MCF 10A (cell line): Measurements from ENCODE around the gene UBE2Z. TPM values are rescaled to one million over a fixed set of nuclear protein-coding genes. Genes with fewer than 3 reads are reported as not detected.

Experiments used
- BruUV-seq: library from RNA; stranded (reverse); fragments of 400-500 nt; replicated peaks from 2 replicates; lab custom pipeline; 2021; lab: Mats Ljungman, UMichigan
- CTCF ChIA-PET: fragments of 300-600 bp; sonication (Branson Sonifier 250); formaldehyde crosslinking; extraction: SDS; loops from one replicate; lab custom pipeline; 2021; ENCODE audit warnings: antibody characterized with exemption, inconsistent platforms; lab: Yijun Ruan, JAX
- POLR2A ChIA-PET: fragments of 300-600, 350-650 bp; sonication (Branson Sonifier 250); formaldehyde crosslinking; extraction: SDS; loops from one replicate; lab custom pipeline; 2020; ENCODE audit warnings: antibody characterized with exemption, inconsistent platforms; lab: Yijun Ruan, JAX
- DNase-seq: peaks from one replicate; pipeline ENCODE4 v3.0.0-alpha.2; 2018; ENCODE audit not compliant: unreplicated experiment
- H3K27ac Mint-ChIP-seq: one replicate; pipeline ENCODE4 v1.8.0; 2022; ENCODE audit warnings: mild to moderate bottlenecking, low read depth, mixed read lengths; ENCODE audit not compliant: unreplicated experiment
- H3K27me3 Mint-ChIP-seq: one replicate; pipeline ENCODE4 v1.8.0; 2022; ENCODE audit warnings: mixed read lengths; ENCODE audit not compliant: insufficient read depth, unreplicated experiment
- H3K36me3 Mint-ChIP-seq: one replicate; pipeline ENCODE4 v1.8.0; 2022; ENCODE audit warnings: mild to moderate bottlenecking, moderate library complexity, mixed read lengths; ENCODE audit not compliant: insufficient read depth, unreplicated experiment
- H3K4me1 Mint-ChIP-seq: one replicate; pipeline ENCODE4 v1.8.0; 2022; ENCODE audit warnings: mixed read lengths; ENCODE audit not compliant: insufficient read depth, unreplicated experiment
- H3K4me3 Mint-ChIP-seq: one replicate; pipeline ENCODE4 v1.8.0; 2022; ENCODE audit warnings: mild to moderate bottlenecking, moderate library complexity, mixed read lengths; ENCODE audit not compliant: unreplicated experiment
- H3K9me3 Mint-ChIP-seq: one replicate; pipeline ENCODE4 v1.8.0; 2022; ENCODE audit warnings: mixed read lengths; ENCODE audit not compliant: unreplicated experiment
- intact Hi-C: fragments of 100-400 bp; cut with micrococcal nuclease; formaldehyde crosslinking; loops from 2 replicates; pipeline ENCODE4 v1.14.1; 2022
- total RNA-seq: library from RNA; stranded (reverse); gene quantifications from 2 replicates; pipeline ENCODE4 v1.2.3, GENCODE V29; 2022
- TF ChIP-seq, protein P1 (sequence below): fragments of 200-600 bp; IDR thresholded peaks from one replicate; pipeline ENCODE4 v1.8.0; 2022; ENCODE audit warnings: antibody characterized with exemption, mild to moderate bottlenecking; ENCODE audit not compliant: unreplicated experiment

UBE2Z gene
- total RNA-seq, 1 experiment from 2014 or later: 106 TPM

DNA sequence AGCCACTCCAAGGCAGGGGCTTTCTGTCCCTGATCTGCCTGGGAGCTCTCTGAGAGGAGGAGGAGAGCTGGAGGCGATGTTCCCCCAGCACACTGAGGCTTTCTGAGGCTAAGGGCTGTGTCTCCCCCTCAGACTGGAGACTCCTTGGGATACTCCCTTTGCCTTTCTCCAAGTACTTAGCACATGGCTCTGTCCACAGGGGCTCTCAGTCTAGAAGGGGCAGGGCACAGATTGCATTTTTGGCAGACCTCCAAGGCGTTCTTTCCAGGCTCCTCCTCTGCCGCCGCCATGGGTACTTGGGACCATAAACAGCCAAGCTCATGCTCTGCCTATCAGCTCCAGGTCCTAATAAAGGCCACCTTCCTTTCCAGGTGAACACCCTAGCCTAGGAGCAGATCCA, 62.0 kb downstream of the UBE2Z start:
- H3K4me3 Mint-ChIP-seq: no peak overlapping the region
- no peak for DNase-seq
- H3K4me1 Mint-ChIP-seq: peaks cover 18% of the 10 kb centered on the region
- H3K27me3 Mint-ChIP-seq: peaks cover 7% of the 10 kb centered on the region
- intact Hi-C loops: no loop called here
- H3K36me3 Mint-ChIP-seq: no peaks in the 10 kb centered on the region
- no TSS peak for BruUV-seq
- no peaks in the 10 kb centered on the region for H3K9me3 Mint-ChIP-seq
- H3K27ac Mint-ChIP-seq: no peak overlapping the region
- TF ChIP-seq, protein P1, sequence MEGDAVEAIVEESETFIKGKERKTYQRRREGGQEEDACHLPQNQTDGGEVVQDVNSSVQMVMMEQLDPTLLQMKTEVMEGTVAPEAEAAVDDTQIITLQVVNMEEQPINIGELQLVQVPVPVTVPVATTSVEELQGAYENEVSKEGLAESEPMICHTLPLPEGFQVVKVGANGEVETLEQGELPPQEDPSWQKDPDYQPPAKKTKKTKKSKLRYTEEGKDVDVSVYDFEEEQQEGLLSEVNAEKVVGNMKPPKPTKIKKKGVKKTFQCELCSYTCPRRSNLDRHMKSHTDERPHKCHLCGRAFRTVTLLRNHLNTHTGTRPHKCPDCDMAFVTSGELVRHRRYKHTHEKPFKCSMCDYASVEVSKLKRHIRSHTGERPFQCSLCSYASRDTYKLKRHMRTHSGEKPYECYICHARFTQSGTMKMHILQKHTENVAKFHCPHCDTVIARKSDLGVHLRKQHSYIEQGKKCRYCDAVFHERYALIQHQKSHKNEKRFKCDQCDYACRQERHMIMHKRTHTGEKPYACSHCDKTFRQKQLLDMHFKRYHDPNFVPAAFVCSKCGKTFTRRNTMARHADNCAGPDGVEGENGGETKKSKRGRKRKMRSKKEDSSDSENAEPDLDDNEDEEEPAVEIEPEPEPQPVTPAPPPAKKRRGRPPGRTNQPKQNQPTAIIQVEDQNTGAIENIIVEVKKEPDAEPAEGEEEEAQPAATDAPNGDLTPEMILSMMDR: no peak
- ChIA-PET CTCF (interaction anchor here (0.6 kb wide), 2 partner anchors 87 to 259 kb away, joined by 3 to 4 read pairs; no protein-coding TSS in a partner anchor), POLR2A (interaction anchor here (0.6 to 1.1 kb wide), 2 partner anchors 25 to 35 kb away, joined by 3 read pairs; partner anchors contain the start of gene SNF8)

DNA sequence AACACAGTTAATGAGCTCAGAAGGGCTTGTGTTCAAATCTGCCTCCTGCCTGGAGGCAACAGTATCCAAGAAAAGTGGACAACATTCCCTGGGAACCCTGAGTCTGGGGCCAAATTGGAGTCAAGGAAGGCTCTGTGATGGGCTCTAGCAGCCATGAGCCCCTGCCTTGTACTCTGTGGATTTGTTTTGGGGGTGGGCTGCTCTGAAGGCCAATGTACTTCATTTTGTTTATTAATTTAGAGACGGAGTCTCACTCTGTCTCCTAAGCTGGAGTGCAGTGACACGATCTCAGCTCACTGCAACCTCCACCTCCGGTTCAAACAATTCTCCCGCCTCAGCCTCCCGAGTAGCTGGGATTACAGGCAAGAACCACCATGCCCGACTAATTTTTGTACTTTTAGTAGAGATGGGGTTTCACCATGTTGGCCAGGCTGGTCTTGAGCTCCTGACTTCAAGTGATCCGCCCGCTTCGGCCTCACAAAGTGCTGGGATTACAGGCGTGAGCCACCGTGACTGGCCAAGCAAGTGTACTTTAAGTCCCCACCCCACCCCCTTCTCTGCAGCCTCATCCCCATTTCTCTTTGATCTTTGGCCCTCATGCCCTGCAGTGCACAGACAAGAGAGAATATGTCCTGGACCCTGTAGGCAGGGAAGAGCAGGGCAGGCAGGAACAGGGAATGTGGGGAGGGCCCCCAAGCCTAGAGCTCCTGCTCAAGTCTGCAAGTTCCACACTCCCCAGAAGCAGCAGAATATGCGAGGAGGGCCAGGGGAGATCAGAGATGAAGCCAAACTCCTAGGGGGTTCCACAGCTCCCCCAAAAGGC, 62.9 kb downstream of the UBE2Z start:
- Mint-ChIP-seq H3K9me3 (no peaks in the 10 kb centered on the region), H3K4me1 (peaks cover 18% of the 10 kb centered on the region), H3K36me3 (no peaks in the 10 kb centered on the region), H3K27ac (no peak overlapping the region), H3K4me3 (no peak overlapping the region), H3K27me3 (peaks cover 7% of the 10 kb centered on the region)
- no TSS peak for BruUV-seq
- POLR2A ChIA-PET: interaction anchor here (0.6 to 1.0 kb wide), 2 partner anchors 26 to 35 kb away, joined by 3 to 6 read pairs; partner anchors contain the start of gene SNF8
- CTCF ChIA-PET: interaction anchor here (0.6 to 0.7 kb wide), 2 partner anchors 234 to 258 kb away, joined by 3 read pairs; no protein-coding TSS in a partner anchor
- TF ChIP-seq, protein P1: no peak
- intact Hi-C loops: no loop called here
- DNase-seq: no peak

DNA sequence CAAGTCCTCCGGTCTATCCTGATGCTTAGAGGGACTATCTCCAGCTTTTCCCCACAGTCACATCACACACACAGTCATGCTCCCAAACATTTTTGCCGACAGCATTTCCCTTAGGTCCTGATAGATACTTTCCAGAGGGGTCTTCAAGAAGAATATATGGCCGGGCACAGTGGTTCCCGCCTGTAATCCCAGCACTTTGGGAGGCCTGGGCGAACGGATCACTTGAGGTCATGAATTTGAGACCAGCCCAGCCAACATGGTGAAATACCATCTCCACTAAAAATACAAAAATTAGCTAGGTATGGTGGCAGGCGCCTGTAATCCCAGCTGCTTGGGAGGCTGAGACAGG, 64.5 kb downstream of the UBE2Z start:
- Mint-ChIP-seq H3K27ac (no peak overlapping the region), H3K36me3 (no peaks in the 10 kb centered on the region), H3K4me1 (peaks cover 18% of the 10 kb centered on the region), H3K27me3 (peaks cover 7% of the 10 kb centered on the region), H3K9me3 (no peaks in the 10 kb centered on the region), H3K4me3 (peak overlapping the region; percentile 22)
- BruUV-seq: no TSS peak
- TF ChIP-seq, protein P1: no peak
- POLR2A ChIA-PET: no interaction called here
- DNase-seq: no peak
- CTCF ChIA-PET: interaction anchor here (1.6 kb wide), 1 partner anchor 60 kb away, joined by 4 read pairs; no protein-coding TSS in a partner anchor
- intact Hi-C loops: no loop called here

DNA sequence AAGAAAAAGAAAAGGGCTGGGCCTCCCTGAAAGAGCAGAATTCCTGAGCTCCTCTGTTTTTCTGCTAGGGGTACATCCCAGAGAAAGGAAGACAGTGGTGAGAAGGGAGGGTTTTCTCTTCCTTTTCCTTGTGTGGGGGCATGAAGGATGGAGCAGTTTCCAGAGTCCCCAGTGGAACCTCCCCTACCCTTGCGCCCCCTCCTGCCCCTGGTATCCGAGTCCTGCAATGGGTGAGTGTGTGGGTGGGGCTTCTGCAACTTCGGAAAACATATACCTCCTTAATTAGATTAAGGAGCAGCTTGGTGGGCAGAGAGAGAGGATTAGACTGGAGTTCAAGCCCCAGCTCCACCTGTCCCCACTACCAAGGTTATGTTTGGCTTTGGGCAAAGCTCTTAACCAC, 65.6 kb downstream of the UBE2Z start:
- TF ChIP-seq, protein P1: no peak
- Mint-ChIP-seq H3K27me3 (no peaks in the 10 kb centered on the region), H3K27ac (no peak overlapping the region), H3K4me1 (peaks cover 18% of the 10 kb centered on the region), H3K4me3 (no peak overlapping the region), H3K36me3 (no peaks in the 10 kb centered on the region), H3K9me3 (no peaks in the 10 kb centered on the region)
- intact Hi-C loops: no loop called here
- POLR2A ChIA-PET: interaction anchor here (1.7 kb wide), 1 partner anchor 29 kb away, joined by 4 read pairs; the partner anchor contains the start of gene SNF8
- CTCF ChIA-PET: interaction anchor here (0.7 to 1.6 kb wide), 2 partner anchors 59 to 275 kb away, joined by 3 to 4 read pairs; no protein-coding TSS in a partner anchor
- no peak for DNase-seq
- BruUV-seq: no TSS peak
